ENCODE results near the gene SLC35F3.

GRCh38 chr1:233912447-233912846 is 8.0 kb downstream of the SLC35F3 start:
- TF ChIP-seq CTCF (IDR thresholded peaks at IDR 0.05; ENCODE audit: insufficient read depth, low read depth, low read length) (no peak), EZH2 (IDR thresholded peaks at IDR 0.05; ENCODE audit: insufficient read depth, low read length) (no peak)

All from astrocyte (in vitro differentiated cells and primary cell).